CD4-positive, alpha-beta T cell treated with Interleukin-17A for 4 hours (primary cell): Measurements from ENCODE around the gene TLR9.
"Not testable (repeated sequence)": the region's sequence is repeated elsewhere in the genome, so short reads cannot be mapped to it uniquely, and the experiment has no call there.

Experiments
- DNase-seq: peaks from one replicate; pipeline ENCODE4 v3.0.0-alpha.2; 2020; ENCODE audit warnings: mixed read lengths

TLR9 gene, protein sequence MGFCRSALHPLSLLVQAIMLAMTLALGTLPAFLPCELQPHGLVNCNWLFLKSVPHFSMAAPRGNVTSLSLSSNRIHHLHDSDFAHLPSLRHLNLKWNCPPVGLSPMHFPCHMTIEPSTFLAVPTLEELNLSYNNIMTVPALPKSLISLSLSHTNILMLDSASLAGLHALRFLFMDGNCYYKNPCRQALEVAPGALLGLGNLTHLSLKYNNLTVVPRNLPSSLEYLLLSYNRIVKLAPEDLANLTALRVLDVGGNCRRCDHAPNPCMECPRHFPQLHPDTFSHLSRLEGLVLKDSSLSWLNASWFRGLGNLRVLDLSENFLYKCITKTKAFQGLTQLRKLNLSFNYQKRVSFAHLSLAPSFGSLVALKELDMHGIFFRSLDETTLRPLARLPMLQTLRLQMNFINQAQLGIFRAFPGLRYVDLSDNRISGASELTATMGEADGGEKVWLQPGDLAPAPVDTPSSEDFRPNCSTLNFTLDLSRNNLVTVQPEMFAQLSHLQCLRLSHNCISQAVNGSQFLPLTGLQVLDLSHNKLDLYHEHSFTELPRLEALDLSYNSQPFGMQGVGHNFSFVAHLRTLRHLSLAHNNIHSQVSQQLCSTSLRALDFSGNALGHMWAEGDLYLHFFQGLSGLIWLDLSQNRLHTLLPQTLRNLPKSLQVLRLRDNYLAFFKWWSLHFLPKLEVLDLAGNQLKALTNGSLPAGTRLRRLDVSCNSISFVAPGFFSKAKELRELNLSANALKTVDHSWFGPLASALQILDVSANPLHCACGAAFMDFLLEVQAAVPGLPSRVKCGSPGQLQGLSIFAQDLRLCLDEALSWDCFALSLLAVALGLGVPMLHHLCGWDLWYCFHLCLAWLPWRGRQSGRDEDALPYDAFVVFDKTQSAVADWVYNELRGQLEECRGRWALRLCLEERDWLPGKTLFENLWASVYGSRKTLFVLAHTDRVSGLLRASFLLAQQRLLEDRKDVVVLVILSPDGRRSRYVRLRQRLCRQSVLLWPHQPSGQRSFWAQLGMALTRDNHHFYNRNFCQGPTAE

DNA sequence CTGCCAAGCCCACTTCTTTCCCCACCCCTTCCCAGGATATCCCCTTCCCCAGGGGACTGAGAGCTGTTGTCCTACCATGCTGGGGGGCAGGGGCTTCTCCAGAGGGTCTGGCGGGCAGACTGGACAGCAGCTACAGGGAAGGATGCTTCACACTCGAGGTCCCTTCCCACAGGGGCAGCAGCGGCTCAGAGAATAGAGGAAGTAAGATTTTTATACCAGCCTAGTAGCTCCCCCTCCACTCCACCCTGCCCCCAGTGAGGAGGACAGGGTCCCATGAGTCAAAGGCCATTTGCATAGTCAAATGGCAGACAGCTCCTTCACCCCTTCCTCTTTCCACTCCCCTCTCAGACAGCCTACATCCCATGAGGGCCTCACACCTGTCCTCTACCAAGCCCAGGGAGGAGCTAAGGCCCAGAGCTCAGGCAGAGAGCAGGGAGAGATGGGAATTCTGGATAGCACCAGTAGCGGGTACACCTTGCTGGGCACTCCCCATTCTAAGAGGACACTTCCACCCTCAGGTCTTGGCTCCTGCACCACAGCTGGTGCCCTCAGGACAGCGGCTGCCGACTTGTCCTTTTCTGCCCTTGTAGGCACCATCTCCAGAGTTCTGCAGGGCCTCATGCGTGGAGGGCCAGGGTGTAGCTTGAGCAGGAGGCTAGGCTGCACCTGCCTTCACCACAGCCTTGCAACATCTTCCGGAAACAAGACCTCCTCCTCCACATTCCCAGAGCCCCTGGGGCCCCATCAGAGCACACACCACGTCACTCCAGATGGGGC lies at the start of gene TLR9:
Gene TLR9 (minus strand): TSS at position 194 of the 777 bp plus-strand sequence. CDS start 116 bp downstream, at position 78.
- DNase-seq: peak; percentile 53

DNA sequence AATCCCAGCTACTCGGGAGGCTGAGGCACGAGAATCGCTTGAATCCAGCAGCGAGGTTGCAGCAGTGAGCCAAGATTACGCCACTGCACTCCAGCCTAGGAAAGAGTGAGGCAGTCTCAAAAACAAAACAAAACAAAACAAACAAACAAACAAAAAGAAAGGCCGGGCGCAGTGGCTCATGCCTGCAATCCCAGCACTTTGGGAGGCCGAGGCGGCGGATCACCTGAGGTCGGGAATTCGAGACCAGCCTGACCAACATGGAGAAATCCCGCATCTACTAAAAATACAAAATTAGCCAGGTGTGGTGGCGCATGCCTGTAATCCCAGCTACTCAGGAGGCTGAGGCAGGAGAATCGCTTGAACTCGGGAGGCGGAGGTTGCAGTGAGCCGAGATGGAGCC lies 49.3 kb upstream of the TLR9 start:
- not testable (repeated sequence) for DNase-seq

DNA sequence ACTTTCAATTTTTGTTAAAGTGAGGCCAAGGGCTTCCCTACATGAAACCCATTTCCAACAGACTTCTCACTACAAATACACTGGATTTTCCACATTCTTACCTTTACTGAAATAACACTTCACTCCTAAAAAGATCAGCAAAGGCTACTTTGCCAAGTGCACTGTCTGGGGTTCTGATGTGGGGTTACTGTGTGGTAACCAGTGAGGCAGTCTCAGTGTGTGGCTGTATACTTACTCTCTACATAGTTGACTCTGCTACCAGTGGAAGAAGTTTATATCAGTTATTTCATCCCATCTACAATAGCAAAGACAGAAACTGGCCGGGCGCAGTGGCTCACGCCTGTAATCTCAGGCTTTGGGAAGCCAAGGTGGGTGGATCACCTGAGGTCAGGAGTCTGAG lies 47.4 kb upstream of the TLR9 start:
- no peak for DNase-seq

DNA sequence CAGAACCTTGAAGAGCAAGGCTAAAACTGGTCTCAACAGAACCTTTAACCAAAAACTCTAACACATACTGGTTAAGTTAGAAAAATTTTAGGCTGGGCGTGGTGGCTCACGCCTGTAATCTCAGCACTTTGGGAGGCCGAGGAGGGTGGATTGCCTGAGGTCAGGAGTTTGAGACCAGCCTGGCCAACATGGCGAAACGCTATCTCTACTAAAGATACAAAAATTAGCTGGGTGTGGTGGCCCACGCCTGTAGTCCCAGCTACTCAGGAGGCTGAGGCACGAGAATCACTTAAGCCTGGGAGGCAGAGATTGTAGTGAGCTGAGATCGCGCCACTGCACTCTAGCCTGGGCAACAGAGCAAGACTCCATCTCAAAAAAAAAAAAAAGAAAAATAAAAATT lies 46.7 kb upstream of the TLR9 start:
- not testable (repeated sequence) for DNase-seq

DNA sequence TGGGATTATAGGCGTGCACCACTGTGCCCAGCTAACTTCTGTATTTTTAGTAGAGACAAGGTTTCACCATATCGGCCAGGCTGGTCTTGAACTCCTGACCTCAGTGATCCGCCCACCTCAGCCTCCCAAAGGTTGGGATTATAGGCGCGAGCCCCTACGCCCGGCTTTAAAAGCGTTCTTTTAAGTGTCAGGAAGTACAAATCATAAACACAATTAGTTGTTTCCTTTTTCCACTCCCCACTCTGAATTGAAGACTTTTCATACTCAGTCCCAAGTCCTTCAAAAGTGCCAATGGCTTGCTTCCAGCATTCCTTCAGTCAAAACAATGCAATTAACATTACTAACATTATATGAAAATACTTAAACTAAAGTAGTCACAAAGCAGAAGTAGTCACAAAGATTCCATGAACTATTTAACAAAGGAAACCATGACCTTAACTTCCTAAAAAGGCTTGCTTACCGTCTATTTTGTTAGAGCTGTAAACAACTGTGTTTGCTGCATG lies 44.9 kb upstream of the TLR9 start:
- DNase-seq: no peak

- DNase-seq: no peak
Observed at GRCh38 chr3:52269776-52270175, 44.3 kb upstream of the TLR9 start.

GRCh38 chr3:52268036-52268435 lies 42.6 kb upstream of the TLR9 start:
- peak; percentile 75 for DNase-seq

DNA sequence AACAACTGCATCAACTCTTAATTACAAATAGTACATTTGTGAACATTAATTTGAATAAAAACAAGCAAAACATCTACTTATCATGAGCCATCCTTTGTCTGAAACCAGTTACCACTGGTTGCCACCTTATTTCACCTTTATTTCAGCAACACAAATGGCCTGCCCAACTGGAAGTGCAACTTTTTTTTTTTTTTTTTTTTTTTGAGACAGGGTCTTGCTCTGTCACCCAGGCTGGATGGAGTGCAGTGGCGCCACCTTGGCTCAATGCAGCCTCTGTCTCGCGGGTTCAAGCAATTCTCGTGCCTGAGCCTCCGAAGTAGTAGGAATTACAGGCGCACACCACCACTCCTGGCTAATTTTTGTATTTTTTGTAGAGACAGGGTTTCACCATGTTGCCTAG lies 39.9 kb upstream of the TLR9 start:
- no peak for DNase-seq

- no peak for DNase-seq
Observed at GRCh38 chr3:52262447-52262846, 37.0 kb upstream of the TLR9 start.

GRCh38 chr3:52259448-52259847 lies 34.0 kb upstream of the TLR9 start:
- no peak for DNase-seq

DNA sequence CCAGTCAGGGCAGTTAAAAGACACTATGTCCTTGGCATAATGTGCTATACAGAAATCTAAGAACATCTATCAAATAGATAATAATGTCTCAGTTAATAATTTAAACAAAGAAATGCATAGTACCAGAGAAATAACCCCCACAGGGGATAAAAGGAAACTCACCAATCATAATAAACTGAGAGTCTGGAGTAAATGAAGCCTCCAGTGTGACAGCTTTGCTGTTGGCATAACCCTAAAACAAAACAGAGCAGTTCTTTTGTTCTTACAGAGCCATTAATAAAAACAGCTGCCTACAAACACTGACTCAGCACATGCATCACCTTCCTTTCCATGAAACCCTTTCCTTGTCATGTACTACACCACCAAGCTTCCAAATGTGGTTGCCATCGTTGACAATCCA lies 33.6 kb upstream of the TLR9 start:
- no peak for DNase-seq

GRCh38 chr3:52257911-52258310 lies 32.5 kb upstream of the TLR9 start:
- no peak for DNase-seq

DNA sequence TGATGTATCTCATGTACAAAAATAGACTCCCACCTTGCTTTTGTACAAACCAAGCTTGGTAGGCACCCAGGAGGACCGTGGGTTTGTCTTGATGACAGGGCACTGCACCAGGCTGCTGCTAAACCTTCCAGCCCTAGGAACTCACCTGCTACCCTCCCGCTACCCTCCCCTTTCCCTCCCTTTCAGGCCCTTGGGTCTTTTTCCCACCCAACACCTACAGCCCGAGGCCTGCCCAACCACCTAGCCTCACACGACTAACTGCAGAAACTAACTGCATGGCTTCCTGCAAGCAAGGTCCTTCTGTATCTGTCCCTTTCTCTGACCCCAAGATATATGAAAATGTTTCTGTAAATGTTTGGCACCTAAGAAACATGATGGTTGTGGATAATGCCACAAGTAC lies 31.2 kb upstream of the TLR9 start:
- DNase-seq: no peak

GRCh38 chr3:52256159-52256558 lies 30.7 kb upstream of the TLR9 start:
- no peak for DNase-seq

GRCh38 chr3:52254608-52255007 lies 29.2 kb upstream of the TLR9 start:
- no peak for DNase-seq

- DNase-seq: peak; percentile 87
Observed at GRCh38 chr3:52253314-52254304, 28.2 kb upstream of the TLR9 start.

GRCh38 chr3:52250122-52250521 lies 24.7 kb upstream of the TLR9 start:
- DNase-seq: no peak

- no peak for DNase-seq
Observed at GRCh38 chr3:52249683-52250082, 24.2 kb upstream of the TLR9 start.

- DNase-seq: peak; percentile 67
Observed at GRCh38 chr3:52248816-52249547, 23.5 kb upstream of the TLR9 start.

- DNase-seq: no peak
Observed at GRCh38 chr3:52248165-52248541, 22.7 kb upstream of the TLR9 start.
